Right lobe of liver (tissue), 4 donors: Measurements from ENCODE around the gene SAFB2.

ENCODE experiments used
- CTCF ChIP-seq, 4 donors: fragments of 200-600 bp in 3 of 4; fragments of 450-650 bp in 1 of 4; IDR thresholded peaks; one replicate each; pipeline versions ENCODE4 v1.5.1 to v1.8.0; 2016 to 2022; ENCODE audit warnings: antibody characterized with exemption in 4 of 4, mild to moderate bottlenecking in 2 of 4
- POLR2A ChIP-seq: fragments of 450-650 bp; IDR thresholded peaks from one replicate; pipeline ENCODE4 v1.6.1; 2017; ENCODE audit warnings: antibody characterized with exemption, mild to moderate bottlenecking
- donor health status: DM: no; HTN: no; CAD: no.
- donor health status: DM: no; HTN: no; CAD: no.
- donor health status: DM: no; HTN: yes; CAD: no.

DNA sequence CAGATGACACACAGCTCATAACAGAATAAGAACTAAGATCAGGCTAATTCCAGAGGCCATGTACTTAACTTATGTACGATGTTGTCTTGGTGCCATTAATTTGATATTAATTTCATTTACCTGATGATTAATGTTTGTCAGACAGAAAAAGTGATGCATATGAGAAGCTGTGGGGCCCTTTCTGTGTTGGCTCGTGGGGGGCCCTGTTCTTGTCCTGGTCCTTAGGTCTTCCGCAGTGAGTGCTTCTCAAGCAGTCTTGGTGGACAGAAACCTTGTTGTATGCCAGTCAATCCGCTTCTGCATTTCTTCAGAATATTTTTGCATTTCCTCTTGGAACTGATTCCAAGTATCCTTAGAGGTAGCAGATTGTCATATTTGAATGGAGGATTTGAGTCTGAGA lies 20.5 kb upstream of the SAFB2 start:
- TF ChIP-seq POLR2A (no peak), CTCF (IDR thresholded peaks at IDR 0.05) (no peak)
